GM21360 (cell line): ENCODE measurements around the gene FBXL3.
A peak's percentile ranks its signal among the peaks of the same experiment; 100 is the strongest.

ENCODE experiments used
- ATAC-seq: cut with Tn5 transposase; IDR thresholded peaks from one replicate; pipeline ENCODE4 v1.9.1; 2021; ENCODE audit warnings: mild to moderate bottlenecking, moderate library complexity; ENCODE audit not compliant: unreplicated experiment

Gene FBXL3, protein sequence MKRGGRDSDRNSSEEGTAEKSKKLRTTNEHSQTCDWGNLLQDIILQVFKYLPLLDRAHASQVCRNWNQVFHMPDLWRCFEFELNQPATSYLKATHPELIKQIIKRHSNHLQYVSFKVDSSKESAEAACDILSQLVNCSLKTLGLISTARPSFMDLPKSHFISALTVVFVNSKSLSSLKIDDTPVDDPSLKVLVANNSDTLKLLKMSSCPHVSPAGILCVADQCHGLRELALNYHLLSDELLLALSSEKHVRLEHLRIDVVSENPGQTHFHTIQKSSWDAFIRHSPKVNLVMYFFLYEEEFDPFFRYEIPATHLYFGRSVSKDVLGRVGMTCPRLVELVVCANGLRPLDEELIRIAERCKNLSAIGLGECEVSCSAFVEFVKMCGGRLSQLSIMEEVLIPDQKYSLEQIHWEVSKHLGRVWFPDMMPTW

GRCh38 chr13:77026861-77027621, at the start of gene FBXL3:
FBXL3 (minus strand) TSS chr13:77027159; CDS start chr13:77021860, 5,299 bp downstream.
- peak; percentile 50 for ATAC-seq

GRCh38 chr13:77067519-77067918, 40.6 kb upstream of the FBXL3 start:
- no peak for ATAC-seq

DNA sequence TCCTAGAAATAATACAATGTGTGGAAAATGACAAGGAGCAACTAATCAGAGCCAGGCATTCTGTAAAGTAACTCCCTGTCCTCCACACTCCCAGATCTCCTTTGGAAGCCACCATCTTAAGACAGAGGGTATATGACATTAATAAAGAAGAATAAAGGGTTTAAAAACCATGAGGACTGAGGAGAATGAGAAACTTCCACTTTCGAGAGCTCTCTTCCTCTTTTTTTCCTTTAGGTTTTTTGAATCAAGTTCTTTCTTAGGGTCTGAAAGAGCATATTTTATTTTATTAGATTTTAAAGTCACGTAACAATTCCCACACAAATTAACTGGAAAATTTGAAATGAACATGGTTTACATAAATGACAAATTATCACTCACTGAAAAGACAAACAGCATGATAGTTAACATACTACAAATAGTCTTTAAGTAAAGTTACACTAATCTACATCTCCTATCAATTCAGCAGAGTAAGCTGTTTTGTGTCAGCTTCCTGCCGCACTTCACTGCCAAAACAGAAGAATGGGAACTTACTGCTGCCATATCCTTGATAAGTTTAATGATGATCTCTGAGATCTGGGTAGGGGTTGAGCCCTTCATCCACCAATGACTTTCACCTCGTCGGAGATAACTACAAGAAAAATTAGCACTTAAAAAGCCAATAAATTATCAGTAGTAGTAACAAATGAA, 38.6 kb upstream of the FBXL3 start:
- ATAC-seq, result no peak

- ATAC-seq, result no peak
Measured at GRCh38 chr13:77062097-77062496, 35.1 kb upstream of the FBXL3 start.

DNA sequence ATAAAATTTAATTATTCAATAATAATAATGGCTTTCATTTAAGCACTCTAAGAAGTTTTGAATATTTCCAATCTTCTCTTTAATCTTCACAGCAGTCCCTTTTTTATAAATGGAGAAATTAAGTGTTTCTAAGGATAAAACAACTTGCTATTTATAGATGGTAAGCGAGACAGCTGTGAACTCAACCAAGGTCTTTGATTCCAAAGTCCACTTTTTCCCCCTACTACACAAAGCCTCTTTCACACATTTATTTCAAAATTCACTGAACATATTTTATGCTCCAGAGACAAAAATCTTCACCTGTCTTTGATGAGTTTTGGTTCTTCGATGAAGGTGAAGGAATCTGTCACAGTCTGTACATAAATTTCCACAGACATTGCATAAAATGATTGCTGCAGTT, 34.4 kb upstream of the FBXL3 start:
- ATAC-seq, result no peak

GRCh38 chr13:77056886-77057285, 29.9 kb upstream of the FBXL3 start:
- ATAC-seq, result no peak

DNA sequence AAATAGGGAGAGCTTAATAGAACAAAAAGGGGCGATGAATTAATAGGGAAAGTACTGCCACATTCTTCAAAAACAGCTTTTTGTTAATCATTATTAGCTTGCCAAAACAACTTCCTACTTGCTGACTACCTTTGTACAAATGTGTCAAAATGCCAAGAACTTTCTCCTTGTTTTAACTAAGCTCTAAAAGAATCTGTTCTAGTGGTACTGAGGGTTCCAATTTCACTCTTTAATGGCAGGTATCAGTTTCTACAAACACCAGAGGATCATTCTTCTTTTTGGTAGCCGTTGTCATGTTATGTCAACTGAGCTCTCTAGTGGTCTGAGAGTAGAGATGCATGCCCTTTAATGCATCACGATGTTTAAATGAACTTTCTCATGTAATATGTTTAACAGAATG, 29.4 kb upstream of the FBXL3 start:
- ATAC-seq, result no peak

DNA sequence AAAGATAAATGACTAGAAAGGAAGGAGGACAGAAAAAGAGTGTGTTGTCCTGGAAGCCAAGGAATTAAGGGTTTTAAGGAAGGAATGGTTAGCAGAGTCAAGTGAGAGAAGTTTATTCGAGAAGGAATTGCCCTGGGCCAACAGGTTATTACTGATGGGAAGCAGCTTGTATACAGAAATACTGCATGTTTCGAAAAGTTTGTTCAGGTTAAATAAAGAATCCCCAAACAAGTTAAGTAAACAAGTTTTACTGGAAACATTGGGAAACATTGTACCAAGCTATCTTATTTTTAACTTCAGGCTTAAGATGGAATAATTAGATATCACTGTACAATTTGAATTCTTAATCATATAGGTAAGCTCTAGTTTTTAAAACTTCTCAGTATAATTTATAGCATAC, 28.2 kb upstream of the FBXL3 start:
- ATAC-seq, result no peak

GRCh38 chr13:77053192-77053591, 26.2 kb upstream of the FBXL3 start:
- no peak for ATAC-seq

DNA sequence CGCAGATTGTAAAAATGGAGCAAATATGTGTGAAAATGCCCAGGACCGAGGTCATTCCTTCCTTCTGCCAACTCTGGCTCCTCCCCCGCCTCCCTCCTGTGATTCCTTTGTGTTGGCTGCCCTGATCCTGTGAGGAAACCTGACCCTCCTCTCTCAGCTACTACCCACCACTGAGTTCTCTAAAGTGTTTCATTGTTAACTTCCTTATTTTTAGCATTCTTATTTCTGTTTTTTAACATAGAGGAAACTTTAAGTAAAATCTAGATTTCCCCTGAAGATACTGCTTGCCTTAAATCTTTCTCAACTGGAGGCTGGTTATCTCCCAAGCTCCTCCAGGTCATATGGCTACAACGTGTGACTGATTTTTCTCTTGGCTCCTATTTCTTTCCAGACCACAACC, 21.7 kb upstream of the FBXL3 start:
- ATAC-seq, result no peak

DNA sequence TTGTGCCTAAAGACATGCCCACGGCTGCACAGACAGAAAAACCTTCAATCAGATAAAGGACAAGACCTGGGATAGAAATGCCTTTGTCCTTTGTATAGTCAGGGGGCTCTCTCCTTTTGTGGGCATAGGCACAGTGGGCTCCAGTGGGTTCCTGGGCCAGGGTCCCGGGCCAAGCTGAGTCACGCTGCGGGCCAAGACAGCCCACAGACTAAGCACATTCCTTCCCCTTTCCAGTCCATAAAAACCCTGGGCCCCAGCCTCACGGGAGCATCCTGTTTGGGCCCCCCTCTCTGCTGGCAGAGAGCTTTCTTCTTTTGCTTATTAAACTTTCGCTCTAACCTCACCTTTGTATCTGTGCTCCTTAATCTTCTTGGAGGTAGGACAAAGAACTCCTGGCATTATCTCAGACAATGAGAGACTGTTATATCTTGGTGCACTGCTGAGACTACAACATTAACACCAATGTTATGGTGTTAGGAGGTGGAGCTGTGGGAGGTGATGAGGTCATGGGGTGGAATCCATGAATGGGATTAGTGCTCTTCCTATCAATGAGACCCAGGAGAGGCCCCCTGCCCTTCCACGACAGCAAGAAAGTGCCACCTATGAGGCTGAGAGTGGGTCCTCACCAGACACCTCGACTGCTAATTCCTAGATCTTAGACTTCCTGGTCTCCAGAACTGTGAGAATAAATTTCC, 20.8 kb upstream of the FBXL3 start:
- no peak for ATAC-seq

- no peak for ATAC-seq
Measured at GRCh38 chr13:77042566-77043177, 15.7 kb upstream of the FBXL3 start.

GRCh38 chr13:77040835-77041234, 13.9 kb upstream of the FBXL3 start:
- no peak for ATAC-seq

DNA sequence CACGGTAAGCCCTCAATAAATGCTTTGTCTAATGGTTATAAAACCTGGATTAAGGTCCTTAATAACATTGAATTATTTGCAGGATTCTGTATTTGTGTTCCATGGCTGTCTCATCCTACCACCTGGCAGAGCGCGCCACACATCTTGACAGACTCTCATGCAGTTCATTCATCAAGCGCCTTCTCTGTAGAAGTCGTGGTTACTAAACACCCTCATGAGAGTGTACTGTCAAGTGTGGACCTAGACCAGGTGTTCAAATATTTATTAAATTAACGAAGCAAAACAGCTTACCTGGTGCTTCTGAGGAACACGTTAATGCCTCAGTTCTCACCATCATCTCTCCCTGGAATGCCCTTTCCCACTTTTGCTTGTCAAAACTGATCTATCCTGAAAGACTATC, 13.1 kb upstream of the FBXL3 start:
- no peak for ATAC-seq

DNA sequence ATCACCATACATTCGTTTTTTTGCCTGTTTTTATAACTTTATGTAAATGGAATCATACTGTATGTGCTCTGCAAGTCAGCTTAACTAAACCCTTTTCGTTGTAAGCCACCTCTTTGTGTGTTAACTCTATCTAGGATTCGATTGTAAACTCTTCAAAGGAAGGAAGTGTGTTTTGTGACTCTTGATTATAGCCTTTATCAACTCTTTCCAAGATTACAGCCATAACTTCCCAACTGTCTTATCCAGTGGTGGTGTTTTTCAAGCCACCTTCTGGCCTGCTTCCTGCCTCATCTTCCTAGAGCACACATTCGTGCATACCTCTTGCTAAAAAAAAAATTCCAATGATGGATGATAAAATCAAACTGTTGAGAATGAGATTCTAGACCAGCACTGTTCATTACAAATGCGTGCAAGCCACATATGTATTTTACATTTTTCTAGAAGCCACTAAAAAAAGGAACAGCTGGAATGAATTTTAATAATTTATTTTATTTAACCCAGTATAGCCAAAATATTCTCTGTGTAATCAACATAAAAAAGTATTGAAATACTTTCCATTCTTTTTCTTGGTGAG, 12.0 kb upstream of the FBXL3 start:
- no peak for ATAC-seq

- no peak for ATAC-seq
Measured at GRCh38 chr13:77036279-77036678, 9.3 kb upstream of the FBXL3 start.

- ATAC-seq, result no peak
Measured at GRCh38 chr13:77034881-77035280, 7.9 kb upstream of the FBXL3 start.

DNA sequence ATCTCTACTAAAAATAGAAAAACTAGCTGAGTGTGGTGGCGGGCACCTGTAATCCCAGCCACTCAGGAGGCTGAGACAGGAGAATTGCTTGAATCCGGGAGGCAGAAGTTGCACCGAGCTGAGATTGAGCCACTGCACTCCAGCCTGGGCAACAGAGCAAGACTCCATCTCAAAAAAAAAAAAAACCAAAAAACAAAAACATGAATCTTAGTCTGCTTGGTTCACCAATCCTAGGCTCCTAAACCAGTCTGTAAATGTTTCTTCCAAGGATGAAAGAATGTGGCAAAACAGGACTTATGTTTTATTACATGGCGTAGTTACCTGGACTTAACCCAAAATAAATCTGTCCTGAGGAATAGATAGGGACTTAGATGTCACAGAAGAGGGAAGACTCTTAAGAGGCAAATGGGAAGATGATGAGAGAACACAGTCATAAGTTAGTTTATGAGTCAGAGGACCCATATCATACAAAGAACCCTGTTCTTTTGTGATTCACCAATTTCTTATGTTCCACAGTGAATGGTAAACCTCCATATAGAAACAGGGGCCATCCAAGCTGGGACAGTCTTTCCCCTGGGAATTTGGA, 6.9 kb upstream of the FBXL3 start:
- ATAC-seq, result no peak

GRCh38 chr13:77031656-77032243, 4.8 kb upstream of the FBXL3 start:
- no peak for ATAC-seq

DNA sequence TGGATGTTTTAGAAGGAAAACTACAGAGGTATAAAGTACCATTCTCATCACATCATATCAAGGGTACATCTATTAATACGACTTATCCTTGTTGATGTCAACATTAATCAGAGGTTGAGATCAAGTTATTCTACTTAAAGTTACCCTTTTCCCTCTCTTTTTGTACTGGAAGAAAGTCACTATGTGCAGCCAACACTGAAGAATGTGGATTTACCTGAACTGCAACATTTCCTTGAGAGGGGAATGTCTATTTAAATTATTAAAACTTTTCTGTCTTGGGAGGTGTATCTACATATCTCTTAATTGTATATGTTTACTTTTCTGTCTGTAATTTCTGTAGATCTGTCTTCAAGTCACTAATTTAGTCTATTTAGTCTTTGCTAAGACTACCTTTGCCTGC, 2.5 kb upstream of the FBXL3 start:
- no peak for ATAC-seq
